Endometrial microvascular endothelial cells (primary cell): ENCODE data around the gene RRN3. TPM values are rescaled to one million over a fixed set of nuclear protein-coding genes. Genes with fewer than 3 reads are reported as not detected.

Source experiments
- total RNA-seq: library from RNA; depleted of rRNA; stranded (reverse); fragments of >200 nt; gene quantifications from one replicate; pipeline ENCODE4 v1.2.3, GENCODE V29; 2015; ENCODE audit errors: inconsistent ontology term

Gene RRN3
- total RNA-seq, 1 donor from 2014 or later = 37.0 TPM

Other genes starting within 250 kb of the RRN3 start
- 27.7 TPM for gene NPIPA1, start 156.8 kb downstream of the RRN3 start, total RNA-seq
- gene PDXDC1, start 119.2 kb downstream of the RRN3 start, total RNA-seq = 44.9 TPM
- 112 TPM for gene NTAN1, start 38.2 kb downstream of the RRN3 start, total RNA-seq